GM18508 (cell line): ENCODE data around the gene LAMP5.

Experiments
- ATAC-seq: cut with Tn5 transposase; IDR thresholded peaks from one replicate; pipeline ENCODE4 v1.9.1; 2021; ENCODE audit warnings: moderate number of reproducible peaks; ENCODE audit not compliant: insufficient read depth, unreplicated experiment

LAMP5 gene

DNA sequence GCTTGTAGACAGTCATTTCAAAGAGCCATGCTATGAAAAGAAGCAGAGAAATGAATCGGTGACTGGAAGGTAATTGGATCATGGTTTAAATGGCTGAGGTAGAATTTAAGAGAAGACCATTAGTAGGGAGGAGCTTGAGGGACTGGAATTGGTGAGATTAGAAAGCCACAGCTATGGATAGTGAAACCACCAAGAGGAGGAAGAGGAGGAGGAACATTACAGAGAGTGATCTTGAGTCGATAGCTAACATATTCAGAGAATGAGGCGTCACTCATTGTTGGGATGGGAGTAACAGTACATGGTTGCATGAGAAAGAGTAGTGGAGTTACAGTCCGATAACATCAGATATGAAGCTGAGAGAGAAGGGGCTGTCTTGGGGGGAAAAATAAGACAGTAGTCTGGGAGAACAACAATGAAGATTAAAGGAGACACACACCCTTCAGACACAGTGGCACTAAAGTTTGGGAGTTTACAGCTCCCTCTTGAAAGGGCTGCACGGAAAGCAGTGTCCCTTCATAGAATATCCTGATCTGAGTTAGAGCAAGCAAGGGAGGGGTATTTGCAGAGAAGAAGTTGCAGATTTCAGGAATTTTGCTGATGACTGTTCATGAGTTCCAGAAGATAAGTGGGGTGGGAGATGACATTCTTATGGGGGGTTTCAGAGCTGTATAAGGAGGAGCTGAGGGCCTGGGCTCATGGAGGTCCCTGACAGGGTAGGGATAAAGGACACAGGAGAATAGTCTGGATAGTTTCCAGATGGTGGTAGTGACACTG lies 15.1 kb upstream of the LAMP5 start:
- ATAC-seq: no peak

DNA sequence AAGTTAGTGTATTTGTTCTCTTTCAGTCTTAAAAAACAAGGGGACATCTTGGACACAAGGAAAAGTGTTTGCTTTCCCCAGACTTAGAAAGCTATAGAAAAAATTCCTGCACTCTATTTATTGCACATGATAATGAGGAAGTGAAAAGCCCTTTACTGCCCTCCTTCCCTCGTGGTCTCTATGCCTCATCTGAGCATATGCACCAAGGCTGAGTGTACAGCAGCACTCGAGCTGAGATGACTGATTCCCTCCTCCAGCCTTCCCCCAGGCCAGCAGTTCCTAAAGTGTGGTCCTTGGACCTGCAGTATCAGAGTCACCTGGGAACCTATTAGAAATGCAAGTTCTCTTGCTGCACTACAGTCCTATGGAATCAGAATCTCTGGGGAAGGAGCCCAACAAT lies 14.3 kb upstream of the LAMP5 start:
- ATAC-seq: peak; percentile 75

DNA sequence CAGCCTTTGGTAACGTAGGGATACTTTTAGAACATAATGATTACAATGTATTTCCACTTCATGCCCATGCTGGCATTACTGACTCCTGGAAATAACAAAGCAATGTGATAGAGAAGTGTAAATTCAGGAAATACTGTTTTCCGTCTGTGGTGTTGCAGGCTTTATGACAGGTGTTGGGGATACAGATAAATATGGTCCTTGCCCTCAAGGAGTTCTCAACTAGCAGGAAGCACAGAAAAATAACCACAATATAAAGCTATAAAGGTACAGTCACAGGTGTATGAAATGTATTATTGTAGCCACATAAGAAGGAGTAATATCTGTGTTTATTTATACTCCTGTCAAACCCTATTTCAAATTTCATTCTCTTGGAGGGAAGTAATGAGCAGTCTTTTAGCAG lies 12.9 kb upstream of the LAMP5 start:
- no peak for ATAC-seq

DNA sequence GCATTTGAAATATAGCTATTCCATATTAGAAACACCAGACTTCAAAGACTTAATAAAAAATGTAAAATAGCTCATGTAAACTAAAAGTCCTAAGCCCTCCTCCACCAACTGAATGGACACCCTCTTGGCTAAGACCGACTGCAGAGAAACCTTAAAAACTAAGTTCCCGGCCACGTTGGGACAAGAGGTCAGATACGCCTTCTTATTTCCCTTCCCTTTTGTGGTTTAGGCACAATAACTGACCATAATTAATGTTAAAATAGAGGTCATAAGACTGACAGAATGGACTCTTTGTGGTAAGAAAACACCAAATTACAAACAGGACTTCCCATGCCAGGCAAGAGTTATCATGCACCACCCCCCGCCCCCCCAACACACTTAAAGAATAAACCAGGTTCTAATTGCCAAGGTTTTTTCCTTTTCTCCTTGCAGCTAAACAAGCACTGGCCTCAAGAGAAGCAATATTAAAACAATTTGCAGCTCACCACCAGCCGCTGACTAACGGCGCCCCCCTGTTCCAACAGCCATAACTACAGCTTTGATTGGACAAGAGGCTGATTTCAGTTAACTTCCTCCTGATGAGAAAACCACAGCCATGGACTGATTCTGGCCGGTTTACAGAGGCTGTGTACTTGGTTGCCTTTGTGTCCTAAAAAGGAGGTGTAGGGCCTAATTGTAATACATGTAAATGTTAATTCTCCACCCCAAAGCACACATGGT lies 10.7 kb upstream of the LAMP5 start:
- no peak for ATAC-seq

DNA sequence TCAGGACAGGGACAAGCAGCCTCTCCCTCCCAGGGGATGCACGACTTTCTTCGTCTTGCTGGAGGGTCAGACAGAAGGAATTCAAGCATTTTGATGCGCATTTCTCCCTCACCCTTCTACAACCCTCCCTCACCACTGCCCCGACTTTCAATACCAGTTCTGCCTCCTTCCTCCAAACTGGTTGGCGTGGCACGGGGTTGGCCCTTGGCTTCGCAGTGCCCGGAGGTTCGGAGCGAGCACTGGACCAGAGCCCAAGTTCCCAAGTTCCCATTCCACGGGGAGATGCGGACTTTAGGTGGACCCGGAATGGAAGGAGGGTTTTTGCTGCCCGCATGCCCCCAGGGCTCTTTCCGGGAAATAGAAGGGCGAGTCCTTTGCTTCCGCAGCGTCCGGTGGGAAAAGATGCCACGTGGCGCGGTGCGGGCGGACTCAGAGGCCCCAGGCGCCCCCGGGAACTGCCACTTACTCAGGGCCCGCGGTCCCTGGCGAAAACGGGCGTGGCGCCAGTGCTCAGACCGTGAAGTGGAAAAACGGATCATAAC lies 8.0 kb upstream of the LAMP5 start:
- no peak for ATAC-seq

DNA sequence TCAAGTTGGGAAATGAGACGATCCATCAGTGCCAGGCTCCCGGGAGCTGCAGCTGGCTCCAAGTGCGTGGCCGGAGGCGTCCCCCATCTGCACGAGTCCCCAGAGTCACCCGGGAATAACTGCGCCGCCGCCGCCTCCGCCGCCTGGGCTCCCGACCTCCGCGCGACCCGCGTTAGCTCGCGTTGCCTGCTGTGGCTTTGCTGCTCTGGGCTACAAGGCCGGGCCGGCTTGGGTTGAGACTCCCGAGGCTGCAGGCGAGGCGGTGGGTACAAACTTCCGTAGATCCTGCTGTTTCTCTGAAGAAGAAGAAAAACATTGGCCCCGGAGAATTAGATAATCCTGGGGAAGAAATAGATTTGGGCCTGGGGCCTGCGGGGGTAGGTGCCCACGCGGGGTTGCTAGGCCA lies 7.4 kb upstream of the LAMP5 start:
- no peak for ATAC-seq

DNA sequence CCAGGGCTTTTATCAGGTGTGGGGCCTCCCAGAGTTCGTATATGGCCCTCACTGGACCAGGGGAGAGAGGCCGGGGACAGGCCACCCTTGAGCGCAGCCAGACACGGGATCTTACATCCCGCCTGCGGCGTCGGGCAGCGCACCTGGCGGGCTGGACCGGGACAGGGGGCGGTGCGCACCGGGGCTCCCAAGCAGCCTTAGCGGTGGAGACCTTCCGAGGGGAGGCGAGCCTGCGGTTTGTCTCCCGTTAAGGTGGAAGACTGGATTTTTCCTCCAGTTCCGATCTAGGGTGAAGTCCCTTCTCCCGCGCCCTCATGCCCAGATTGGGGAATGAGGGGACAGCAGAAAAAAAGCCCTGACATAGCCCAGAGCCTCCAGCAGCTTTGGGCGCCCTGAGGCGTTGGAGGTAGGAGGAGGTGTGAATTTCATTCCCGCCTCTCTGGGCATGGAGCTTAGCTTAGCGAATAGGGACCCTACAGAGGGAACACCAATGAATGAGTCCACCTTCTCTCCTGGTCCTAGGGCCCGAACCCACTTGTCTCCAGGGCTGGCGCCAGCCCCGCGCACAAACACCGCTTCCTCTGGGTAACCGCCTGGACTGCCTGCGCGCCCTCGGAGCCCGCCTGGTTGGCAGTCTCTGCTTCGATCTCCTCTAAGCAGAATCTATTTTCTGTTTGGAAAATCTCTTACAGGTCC lies 6.7 kb upstream of the LAMP5 start:
- ATAC-seq: no peak

DNA sequence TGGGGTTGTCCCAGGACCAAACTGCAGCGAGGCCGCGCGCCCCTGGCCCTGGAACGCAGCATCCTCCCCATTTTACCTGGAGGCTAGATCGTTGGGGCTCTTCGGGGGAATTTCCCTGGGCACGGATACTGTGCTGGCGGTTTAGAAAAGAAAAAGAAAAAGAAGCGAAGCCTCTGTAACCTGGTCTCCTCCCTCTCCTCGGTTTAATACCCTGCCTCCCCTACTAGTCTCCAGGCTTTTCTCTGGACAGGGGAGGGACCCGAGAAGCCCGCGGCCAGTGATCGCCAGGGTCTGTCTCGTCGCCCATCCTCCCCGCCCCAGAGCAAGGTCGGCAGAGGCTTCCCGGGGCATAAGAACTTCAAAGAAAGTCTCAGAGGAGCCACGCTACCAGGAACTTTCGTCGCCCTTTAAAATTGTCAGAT lies 6.1 kb upstream of the LAMP5 start:
- no peak for ATAC-seq

DNA sequence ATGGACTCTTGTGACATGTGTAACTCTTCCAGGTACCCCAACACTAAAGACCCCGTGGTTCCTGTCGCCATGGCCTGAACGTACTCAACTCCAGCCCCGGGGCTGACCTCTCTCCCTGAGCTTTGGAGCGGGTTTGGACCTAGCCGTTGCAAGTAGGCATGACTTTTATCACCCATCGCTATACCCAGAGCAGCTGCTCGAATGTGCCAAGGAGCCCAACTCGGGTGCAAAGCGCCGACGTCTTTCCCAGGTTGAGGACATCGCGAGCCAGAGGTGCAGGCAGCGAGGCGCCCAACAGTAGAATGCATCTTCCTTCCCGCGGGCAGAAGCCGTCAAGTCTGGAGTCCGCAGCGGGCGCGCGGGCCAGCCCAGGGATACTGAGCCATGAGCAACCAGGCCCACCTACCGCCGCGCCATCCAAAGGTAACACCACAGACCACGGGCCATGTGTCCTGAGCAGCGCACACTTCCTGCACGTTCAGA lies 5.7 kb upstream of the LAMP5 start:
- no peak for ATAC-seq

DNA sequence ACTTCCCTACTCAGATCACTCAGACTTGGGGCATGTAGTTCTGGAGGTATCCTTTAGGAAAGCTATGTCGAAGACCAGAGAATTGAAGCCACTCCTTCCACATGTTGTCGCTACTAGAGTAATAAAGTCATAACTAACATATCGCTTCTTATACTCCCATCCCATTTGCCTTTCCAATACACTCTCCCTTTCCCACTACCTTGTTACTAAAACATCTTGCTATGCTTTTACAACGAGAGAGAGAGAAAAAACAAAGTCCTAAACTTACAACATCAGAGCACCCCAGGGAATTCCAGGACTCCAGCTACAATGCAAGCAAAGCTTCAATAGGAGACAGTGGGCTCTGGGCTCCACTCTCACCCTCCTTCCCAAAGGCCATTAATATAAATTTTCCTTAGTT lies 5.1 kb upstream of the LAMP5 start:
- no peak for ATAC-seq

DNA sequence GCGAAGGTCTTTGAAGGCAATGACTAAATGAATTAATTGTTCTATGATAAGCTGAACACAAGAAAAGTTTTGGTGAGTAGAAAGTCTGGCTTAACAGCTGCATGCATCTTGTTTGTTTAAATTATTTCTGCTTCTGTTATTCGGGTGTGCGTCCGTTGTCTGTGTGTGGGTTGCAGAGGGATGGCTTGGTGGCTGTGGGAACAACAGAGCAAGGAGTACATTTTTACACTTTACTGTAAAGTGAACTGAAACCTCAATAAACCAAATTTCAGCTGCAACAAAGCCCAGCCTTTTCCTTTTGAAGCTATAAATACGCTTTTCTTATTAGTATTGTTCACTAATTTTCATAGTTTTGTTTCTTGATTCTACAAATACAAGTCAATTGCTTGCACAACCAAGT lies 3.5 kb upstream of the LAMP5 start:
- peak; percentile 42 for ATAC-seq

DNA sequence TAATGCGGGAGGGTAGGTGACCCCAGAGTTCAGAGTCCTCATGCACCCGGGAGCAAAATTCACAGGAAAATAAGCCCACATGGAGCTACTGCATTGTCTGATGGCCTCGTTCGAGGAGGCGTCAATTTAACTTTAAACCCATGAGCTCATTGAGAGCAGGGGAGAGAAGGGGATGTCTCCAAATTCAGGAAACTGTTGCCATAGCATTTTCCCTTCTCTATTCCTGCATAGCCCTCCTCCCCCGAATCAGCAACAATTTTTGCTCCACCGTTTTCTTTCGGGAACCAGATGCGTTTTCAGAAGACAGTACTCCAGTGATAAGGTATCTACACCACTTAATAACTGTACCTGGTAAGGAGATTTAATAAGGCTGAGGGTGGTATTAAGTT lies 324 bp upstream of the LAMP5 start:
- ATAC-seq: no peak

DNA sequence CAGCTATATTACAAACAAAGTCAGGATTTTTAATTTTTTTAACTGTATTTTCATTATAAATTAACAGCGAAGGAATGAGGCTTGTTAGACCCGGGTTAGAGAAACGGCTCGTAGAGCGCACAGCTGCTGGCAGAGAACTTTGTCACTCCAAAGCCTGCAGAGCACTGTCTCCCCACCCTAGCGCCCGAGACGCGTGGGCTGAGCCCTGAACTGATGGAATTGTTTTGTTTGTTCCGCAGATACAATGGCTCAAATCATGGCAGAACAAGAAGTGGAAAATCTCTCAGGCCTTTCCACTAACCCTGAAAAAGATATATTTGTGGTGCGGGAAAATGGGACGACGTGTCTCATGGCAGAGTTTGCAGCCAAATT lies 810 bp downstream of the LAMP5 start:
- ATAC-seq: no peak

DNA sequence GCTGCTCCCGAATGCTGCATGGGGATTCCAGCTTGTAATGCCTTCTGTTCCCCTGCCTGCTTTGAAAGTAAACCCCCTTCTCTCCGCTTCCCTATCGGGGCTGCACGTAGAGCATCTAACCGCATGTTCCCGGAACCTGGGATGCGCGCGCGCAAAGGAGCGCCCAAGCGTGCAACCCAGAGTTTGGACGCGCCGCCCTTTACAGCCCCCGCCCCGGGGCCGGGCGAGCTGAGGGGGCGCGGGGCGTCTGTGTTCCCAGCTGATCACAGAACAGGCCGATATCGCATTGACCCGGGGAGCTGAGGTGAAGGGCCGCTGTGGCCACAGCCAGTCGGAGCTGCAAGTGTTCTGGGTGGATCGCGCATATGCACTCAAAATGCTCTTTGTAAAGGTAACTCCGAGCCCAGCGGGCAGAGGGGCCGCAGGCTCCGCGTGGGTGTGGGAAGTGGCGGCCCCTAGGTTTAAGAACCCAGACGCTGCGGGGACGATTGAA lies 1.4 kb downstream of the LAMP5 start:
- ATAC-seq: no peak

DNA sequence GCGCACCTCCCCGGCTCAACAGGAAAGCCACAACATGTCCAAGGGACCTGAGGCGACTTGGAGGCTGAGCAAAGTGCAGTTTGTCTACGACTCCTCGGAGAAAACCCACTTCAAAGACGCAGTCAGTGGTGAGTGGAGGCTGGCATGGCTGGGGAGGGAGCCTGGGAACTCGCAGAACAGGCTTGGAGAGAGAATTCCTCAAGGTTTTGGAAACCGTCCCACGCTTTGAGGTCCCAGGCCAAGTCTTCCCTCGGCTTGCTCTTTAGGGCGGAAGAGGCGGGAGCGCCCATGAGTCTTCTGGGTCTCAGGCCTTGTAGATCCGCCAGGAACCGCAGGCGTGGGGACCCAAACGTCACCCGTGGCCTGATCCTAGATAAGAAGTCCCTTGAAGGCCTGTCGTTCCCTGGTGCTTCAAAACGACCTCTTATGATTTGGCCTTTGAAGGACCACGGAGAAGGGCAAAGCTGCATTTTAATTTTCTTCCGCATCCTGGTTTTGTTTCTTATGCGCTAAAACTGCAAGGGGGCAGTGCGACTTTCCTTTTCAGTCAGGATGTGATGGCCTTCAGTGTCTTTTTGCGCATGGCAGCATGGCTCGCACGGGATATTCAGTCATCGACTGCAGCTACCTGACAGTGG lies 2.0 kb downstream of the LAMP5 start:
- no peak for ATAC-seq

DNA sequence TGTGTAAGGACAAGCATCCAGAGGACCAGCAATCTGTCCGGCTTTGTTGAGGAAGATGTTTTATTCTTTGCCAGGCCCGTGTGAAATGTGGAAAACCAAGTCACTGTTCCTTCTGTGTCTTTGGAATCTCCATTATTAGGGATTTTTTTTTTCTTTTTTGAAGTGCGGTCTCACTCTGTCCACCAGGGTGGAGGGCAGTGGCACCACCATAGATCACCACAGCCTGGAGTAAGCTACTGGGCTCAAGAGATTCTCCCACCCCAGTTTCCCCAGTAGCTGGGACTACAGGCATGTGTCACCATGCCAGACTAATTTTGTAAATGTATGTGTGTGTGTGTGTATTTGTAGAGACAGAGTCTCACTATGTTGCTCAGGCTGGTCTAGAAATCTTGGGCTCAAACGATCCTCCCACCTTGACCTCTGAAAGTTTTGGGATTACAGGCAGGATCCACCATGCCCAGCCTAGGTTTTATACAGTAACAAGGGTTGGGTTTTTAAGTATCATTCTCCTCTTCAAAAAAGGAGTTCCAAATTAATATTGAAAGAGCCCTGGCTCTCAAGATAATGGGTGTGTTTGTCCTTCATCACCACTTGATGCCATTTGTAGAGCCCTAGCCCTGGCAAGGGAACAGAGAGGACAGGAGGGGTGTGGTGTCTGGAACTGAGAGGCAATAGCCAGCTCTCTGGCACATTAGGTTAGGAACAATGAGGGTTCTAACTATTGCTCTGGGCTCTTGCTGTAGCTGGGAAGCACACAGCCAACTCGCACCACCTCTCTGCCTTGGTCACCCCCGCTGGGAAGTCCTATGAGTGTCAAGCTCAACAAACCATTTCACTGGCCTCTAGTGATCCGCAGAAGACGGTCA lies 3.1 kb downstream of the LAMP5 start:
- no peak for ATAC-seq

DNA sequence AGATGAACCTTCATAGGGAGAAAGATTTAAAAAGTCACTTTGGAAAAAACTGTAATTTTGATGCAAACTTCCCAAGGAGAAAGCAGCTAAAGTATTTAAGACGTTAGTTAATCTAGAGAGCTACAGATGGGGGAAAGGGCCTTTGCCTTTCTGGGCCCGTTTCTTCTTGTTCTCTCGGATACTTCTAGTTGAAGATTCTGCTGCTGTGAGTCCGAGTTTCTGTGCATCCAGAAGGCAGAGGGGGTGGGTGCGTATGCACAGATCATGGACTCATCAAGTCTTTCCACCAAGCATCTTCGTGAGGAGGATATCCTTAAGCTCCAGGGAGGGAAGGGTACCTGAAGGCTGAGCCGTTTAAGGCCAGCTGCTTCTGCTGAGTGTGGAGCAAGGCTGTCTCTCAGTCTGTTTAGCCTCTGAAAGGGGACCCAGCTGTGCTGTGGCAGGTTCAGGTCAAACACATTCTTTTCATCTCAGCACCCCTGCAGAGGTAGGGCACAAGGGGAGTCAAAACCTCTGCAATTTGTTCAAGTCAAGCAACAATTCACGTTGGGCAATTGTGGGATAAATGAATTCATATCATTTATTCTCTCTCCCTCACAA lies 4.3 kb downstream of the LAMP5 start:
- ATAC-seq: no peak

DNA sequence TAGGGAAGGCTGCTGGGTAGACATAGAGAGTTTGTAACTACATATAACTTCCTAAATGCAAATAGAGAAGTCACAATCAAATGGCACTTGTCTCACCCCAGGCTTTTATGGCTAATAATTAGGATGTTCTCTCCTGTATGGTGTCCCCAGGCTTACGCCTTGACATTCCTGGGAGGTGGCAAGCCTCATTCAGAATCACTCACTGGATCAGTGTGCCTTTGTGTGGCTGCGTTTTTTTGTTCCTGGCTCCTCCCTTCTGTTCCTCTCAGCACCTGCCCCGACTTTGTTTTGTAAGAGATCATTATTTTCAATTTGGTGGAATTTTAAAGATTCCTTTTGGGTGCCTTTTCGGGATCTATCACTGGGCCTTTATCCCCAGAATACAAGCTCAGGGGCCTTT lies 5.7 kb downstream of the LAMP5 start:
- no peak for ATAC-seq

DNA sequence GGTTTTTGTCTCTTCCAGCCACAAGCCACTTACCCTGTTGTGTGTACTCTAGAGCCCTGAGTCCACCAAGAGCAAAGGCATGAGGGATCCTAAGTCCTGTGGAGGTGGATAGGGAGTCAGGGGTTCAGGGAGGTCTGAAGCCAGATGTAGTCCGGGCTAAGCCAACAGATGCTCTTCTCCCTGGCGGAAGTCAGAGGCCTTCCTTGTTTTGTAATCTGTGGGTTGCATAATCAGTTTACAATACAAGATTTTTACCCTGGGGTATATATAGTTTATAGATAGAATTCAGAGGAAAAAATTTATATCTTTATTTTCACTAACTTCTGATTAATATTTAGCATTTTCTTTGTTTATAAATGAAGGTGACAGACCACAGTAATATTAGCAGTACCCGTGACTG lies 9.2 kb downstream of the LAMP5 start:
- ATAC-seq: no peak
